GM19238 (cell line): ENCODE measurements around the gene ELMO1.

ENCODE experiments used
- DNase-seq: peaks from one replicate; pipeline ENCODE4 v3.0.0; 2011; ENCODE audit warnings: low spot score; ENCODE audit not compliant: insufficient read length

The ELMO1 gene

GRCh38 chr7:36958111-36958733 is 490.4 kb downstream of the ELMO1 start:
- DNase-seq, result no peak

- DNase-seq, result no peak
Measured at GRCh38 chr7:36957620-36958019, 491.0 kb downstream of the ELMO1 start.

- no peak for DNase-seq
Measured at GRCh38 chr7:36956814-36957213, 491.9 kb downstream of the ELMO1 start.

- DNase-seq, result no peak
Measured at GRCh38 chr7:36955456-36956129, 493.1 kb downstream of the ELMO1 start.

- DNase-seq, result peak; percentile 19
Measured at GRCh38 chr7:36951257-36951697, 497.4 kb downstream of the ELMO1 start.

- no peak for DNase-seq
Measured at GRCh38 chr7:36949711-36950600, 498.7 kb downstream of the ELMO1 start.

- DNase-seq, result no peak
Measured at GRCh38 chr7:36946401-36946739, 502.3 kb downstream of the ELMO1 start.

- no peak for DNase-seq
Measured at GRCh38 chr7:36945612-36946400, 502.9 kb downstream of the ELMO1 start.

GRCh38 chr7:36944838-36945237 is 503.8 kb downstream of the ELMO1 start:
- no peak for DNase-seq

- no peak for DNase-seq
Measured at GRCh38 chr7:36943591-36944435, 504.9 kb downstream of the ELMO1 start.

GRCh38 chr7:36942955-36943354 is 505.7 kb downstream of the ELMO1 start:
- DNase-seq, result no peak

- DNase-seq, result no peak
Measured at GRCh38 chr7:36942541-36942940, 506.1 kb downstream of the ELMO1 start.

GRCh38 chr7:36942025-36942424 is 506.6 kb downstream of the ELMO1 start:
- no peak for DNase-seq

GRCh38 chr7:36941359-36941758 is 507.3 kb downstream of the ELMO1 start:
- no peak for DNase-seq

- no peak for DNase-seq
Measured at GRCh38 chr7:36939816-36940215, 508.8 kb downstream of the ELMO1 start.

- no peak for DNase-seq
Measured at GRCh38 chr7:36937754-36938563, 510.7 kb downstream of the ELMO1 start.

- no peak for DNase-seq
Measured at GRCh38 chr7:36931892-36932291, 516.8 kb downstream of the ELMO1 start.

- DNase-seq, result no peak
Measured at GRCh38 chr7:36929791-36930190, 518.9 kb downstream of the ELMO1 start.

- no peak for DNase-seq
Measured at GRCh38 chr7:36928718-36929117, 519.9 kb downstream of the ELMO1 start.

GRCh38 chr7:36928311-36928710 is 520.4 kb downstream of the ELMO1 start:
- no peak for DNase-seq
